Esophagus muscularis mucosa (tissue), 4 donors: Measurements from ENCODE around the gene LYL1. TPM values are rescaled to one million over a fixed set of nuclear protein-coding genes. Genes with fewer than 3 reads are reported as not detected.

ENCODE experiments used
- DNase-seq: peaks from one replicate; pipeline ENCODE4 v3.0.0-alpha.2; 2017; ENCODE audit errors: extremely low spot score
- H3K27ac ChIP-seq, 4 donors: fragments of 200-600 bp; sonication (generic); replicated peaks in 1 of 4; 1 replicate in 3 of 4; 2 replicates in 1 of 4; pipeline ENCODE4 v1.5.1; 2016 to 2019; ENCODE audit warnings: mild to moderate bottlenecking in 1 of 4
- H3K27me3 ChIP-seq, 4 donors: fragments of 200-600 bp; sonication (generic); one replicate each; pipeline versions ENCODE4 v1.5.1 to v1.6.0; 2016 to 2019
- H3K36me3 ChIP-seq, 4 donors: fragments of 200-600 bp; sonication (generic); one replicate each; pipeline ENCODE4 v1.5.1; 2016 to 2019
- H3K4me1 ChIP-seq, 4 donors: fragments of 200-600 bp; sonication (generic); one replicate each; pipeline ENCODE4 v1.5.1; 2016 to 2019
- H3K4me3 ChIP-seq, 4 donors: fragments of 200-600 bp; sonication (generic); 1 replicate in 2 of 4; 2 replicates in 2 of 4; pipeline ENCODE4 v1.5.1; 2016 to 2019; ENCODE audit warnings: mild to moderate bottlenecking in 4 of 4, moderate library complexity in 1 of 4
- H3K9me3 ChIP-seq, 4 donors: fragments of 200-600 bp; sonication (generic); 1 replicate in 3 of 4; 2 replicates in 1 of 4; pipeline ENCODE4 v1.5.1; 2016 to 2019
- EP300 ChIP-seq: sonication (generic); formaldehyde crosslinking; IDR thresholded peaks from one replicate; pipeline ENCODE4 v1.6.1; 2017; ENCODE audit warnings: antibody characterized with exemption
- POLR2A ChIP-seq: fragments of 450-650 bp; IDR thresholded peaks from one replicate; pipeline ENCODE4 v1.6.1; 2017; ENCODE audit warnings: antibody characterized with exemption, moderate library complexity, mild to moderate bottlenecking, low read depth
- POLR2AphosphoS5 ChIP-seq, 2 donors: sonication (generic); formaldehyde crosslinking; IDR thresholded peaks; one replicate each; pipeline ENCODE4 v1.6.1; 2017; ENCODE audit warnings: antibody characterized with exemption in 2 of 2
- WGBS: methylation state at CpG from one replicate; pipeline ENCODE4 v1.1.5; 2018; 5-methylcytosine and 5-hydroxymethylcytosine counted together
- intact Hi-C: fragments of 100-400 bp; cut with DNase I; formaldehyde crosslinking; loops from one replicate; pipeline ENCODE4 v1.15.1; 2023
- total RNA-seq, 4 donors: library from RNA; depleted of rRNA; stranded (reverse); fragments of >200 nt; gene quantifications; one replicate each; pipeline versions ENCODE4 v1.1.0 to v1.2.1, GENCODE V29; 2016
- TF ChIP-seq, protein P1 (sequence below), 3 experiments: fragments of 200-600 bp in 2 of 3; fragments of 450-650 bp in 1 of 3; sonication (generic) in 2 of 3; IDR thresholded peaks; one replicate each; pipeline ENCODE4 v1.5.1; 2017 to 2019; ENCODE audit warnings: antibody characterized with exemption in 3 of 3, mild to moderate bottlenecking in 2 of 3, moderate library complexity in 1 of 3

LYL1 gene
- total RNA-seq, 4 donors from 2014 or later: 11.9 to 20.2 (median 17.0) TPM

DNA sequence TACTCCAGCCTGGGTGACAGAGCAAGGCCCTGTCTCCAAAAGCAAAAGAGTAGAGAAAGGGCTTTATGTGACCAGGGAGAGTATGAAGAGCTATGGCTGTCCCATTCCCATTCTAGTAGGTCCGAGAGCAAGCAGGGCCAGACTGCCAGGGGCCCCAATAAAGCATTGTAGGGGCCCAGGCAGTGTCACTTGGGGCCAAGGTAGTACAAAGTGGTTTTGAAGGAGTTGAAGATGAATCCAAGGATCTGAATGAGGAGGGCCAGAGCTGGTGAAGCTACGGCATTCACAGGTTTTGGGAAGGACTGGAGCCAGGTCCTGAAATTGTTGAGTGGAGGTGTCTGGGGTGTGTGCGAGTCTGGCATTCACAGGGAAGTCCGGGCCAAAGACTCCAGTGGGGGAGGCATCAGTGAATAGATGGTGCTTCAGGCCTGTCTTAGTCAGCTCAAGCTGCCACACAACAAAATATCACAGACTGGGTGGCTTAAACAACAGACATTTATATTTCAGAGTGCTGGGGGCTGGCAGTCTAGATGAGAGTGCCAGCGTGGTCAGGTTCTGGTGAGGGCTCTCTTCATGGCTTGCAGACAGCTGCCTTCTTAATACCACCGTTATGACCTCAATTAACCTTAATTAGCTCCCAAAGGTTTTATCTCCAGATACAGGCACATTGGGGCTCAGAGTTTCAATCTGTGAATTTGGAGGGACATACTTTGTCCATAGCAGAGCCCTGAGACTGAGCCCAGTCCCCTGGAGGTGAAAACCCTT is 25.3 kb upstream of the LYL1 start:
- no peaks in the 10 kb centered on the region for H3K27me3 ChIP-seq
- peaks cover 0 to 14% (median 6%) of the 10 kb centered on the region in 4 donors for H3K36me3 ChIP-seq
- peaks cover 0 to 14% (median 3%) of the 10 kb centered on the region in 4 donors for H3K4me1 ChIP-seq
- H3K9me3 ChIP-seq: no peaks in the 10 kb centered on the region
- intact Hi-C loops: no loop called here
- WGBS: 83% methylated on average over 6 of the region's 6 CpGs
- TF ChIP-seq EP300: no peak
- TF ChIP-seq, protein P1, sequence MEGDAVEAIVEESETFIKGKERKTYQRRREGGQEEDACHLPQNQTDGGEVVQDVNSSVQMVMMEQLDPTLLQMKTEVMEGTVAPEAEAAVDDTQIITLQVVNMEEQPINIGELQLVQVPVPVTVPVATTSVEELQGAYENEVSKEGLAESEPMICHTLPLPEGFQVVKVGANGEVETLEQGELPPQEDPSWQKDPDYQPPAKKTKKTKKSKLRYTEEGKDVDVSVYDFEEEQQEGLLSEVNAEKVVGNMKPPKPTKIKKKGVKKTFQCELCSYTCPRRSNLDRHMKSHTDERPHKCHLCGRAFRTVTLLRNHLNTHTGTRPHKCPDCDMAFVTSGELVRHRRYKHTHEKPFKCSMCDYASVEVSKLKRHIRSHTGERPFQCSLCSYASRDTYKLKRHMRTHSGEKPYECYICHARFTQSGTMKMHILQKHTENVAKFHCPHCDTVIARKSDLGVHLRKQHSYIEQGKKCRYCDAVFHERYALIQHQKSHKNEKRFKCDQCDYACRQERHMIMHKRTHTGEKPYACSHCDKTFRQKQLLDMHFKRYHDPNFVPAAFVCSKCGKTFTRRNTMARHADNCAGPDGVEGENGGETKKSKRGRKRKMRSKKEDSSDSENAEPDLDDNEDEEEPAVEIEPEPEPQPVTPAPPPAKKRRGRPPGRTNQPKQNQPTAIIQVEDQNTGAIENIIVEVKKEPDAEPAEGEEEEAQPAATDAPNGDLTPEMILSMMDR (IDR thresholded peaks at IDR 0.05): no peak
- TF ChIP-seq POLR2A: no peak
- TF ChIP-seq POLR2AphosphoS5 (IDR thresholded peaks at IDR 0.05): no peak
- H3K27ac ChIP-seq: no peak overlapping the region
- no peak overlapping the region for H3K4me3 ChIP-seq
- no peak for DNase-seq

DNA sequence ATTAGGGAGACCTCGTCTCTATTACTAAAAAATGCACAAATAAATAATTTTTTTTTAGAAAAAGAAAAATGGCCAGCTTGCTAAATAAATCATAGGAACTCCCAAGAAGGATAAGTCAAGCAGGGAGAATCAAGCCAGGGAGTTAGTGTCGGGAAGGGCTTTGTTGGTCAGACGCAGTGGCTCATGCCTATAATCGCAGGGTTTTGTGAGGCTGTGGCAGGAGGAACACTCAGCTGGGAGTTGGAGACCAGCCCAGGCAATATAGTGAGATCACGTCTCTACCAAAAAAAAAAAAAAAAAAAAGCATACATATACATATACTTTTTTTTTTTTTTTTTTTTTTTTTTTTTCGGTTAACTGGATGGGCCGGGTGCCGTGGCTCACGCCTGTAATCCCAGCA is 24.4 kb upstream of the LYL1 start:
- Histone ChIP-seq H3K9me3 (no peaks in the 10 kb centered on the region), H3K4me1 (peaks cover 0 to 10% (median 2%) of the 10 kb centered on the region in 4 donors), H3K27me3 (no peaks in the 10 kb centered on the region), H3K36me3 (peaks cover 0 to 14% (median 6%) of the 10 kb centered on the region in 4 donors), H3K4me3 (no peak overlapping the region), H3K27ac (no peak overlapping the region)
- DNase-seq: no peak
- intact Hi-C loops: no loop called here
- WGBS: 86% methylated on average over 8 of the region's 9 CpGs
- no peak for TF ChIP-seq POLR2AphosphoS5 (IDR thresholded peaks at IDR 0.05)
- no peak for TF ChIP-seq POLR2A
- TF ChIP-seq, protein P1 (IDR thresholded peaks at IDR 0.05): no peak
- TF ChIP-seq EP300: no peak

DNA sequence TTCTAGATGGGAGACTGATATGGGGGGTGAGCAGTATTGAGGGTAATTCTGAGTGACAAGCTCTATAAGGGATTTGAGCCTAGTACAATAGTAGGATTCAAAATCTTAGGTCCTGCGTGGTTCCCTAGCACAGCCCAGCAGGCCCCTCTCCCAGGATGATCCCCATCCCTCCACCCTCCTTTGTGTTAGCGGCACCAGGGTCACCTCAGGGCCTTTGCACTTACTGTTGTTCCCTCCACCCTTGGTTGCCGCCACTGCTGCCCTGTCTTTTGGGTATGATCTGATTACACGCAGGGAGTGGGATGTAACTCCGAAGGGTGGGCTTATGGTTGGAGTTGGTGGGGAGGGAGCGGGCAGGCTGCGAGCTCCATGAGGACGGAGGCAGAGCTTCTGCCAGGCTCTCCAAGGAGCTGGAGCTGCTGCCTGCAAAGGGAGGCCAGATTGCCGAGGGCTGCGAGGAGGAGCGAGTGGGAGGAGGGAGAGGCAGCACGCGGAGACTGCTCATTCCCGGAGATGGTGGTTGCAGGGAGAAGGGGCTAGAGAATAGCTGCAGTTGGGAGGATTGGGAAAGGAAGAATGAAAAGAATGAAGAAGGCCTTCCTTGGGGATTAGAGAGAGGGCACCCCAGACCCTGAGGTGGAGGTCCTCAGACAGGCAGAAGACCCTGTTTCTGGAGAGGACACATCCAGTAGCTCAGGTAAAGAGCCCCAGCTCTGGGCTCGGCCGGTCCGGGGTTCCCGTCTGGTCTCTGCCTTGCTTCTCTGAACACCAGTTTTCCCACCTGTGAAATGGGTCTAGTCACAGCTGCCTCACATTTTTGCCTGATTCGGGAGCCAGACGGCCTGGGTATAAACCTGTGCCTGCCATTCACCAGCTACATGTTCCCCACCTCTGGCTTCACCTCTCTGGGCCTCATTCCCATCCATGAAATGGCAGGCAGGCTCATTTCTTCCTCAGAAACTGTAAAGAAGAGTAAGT is 20.6 kb upstream of the LYL1 start:
- DNase-seq: no peak
- Histone ChIP-seq H3K27ac (no peak overlapping the region), H3K36me3 (peaks cover 0 to 20% (median 8%) of the 10 kb centered on the region in 4 donors), H3K9me3 (no peaks in the 10 kb centered on the region), H3K4me1 (peaks cover 20 to 42% (median 31%) of the 10 kb centered on the region in 4 donors), H3K4me3 (no peak overlapping the region), H3K27me3 (no peaks in the 10 kb centered on the region)
- WGBS: 90% methylated on average over 20 of the region's 20 CpGs
- TF ChIP-seq, protein P1 (IDR thresholded peaks at IDR 0.05): no peak
- intact Hi-C loops: no loop called here

DNA sequence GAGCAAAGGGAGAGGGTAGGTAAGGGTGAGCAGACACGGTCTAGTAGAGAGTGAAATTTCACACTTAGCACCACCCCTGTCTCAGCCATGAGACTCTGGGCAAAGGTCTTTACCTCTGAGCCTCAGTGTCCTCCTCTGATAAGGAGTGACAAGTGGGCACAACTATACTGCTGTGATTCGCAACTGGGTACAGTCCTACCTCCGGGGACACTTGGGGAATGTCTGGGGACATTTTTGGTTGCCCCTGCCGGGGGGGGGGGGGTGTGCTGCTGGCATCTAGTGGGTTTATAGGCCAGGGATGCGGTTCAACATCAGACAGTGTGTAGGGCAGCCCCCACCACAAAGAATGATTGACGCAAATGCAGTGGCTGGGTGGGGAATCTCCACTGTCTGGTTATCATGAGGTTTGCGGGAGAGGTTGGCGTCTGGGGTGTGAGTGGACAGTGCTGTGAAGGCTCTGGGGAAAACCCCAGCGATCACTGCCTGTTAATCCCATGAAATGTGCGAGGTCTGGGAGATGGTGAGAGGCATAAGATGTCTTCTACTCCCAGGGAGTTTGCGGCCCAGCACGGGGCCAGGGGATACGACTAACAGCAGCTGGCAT is 19.7 kb upstream of the LYL1 start:
- Histone ChIP-seq H3K4me1 (peaks cover 23 to 41% (median 36%) of the 10 kb centered on the region in 4 donors), H3K4me3 (no peak overlapping the region), H3K36me3 (peaks cover 0 to 20% (median 8%) of the 10 kb centered on the region in 4 donors), H3K9me3 (no peaks in the 10 kb centered on the region), H3K27ac (no peak overlapping the region), H3K27me3 (no peaks in the 10 kb centered on the region)
- TF ChIP-seq POLR2A (no peak), EP300 (no peak), POLR2AphosphoS5 (IDR thresholded peaks at IDR 0.05) (no peak)
- TF ChIP-seq, protein P1 (IDR thresholded peaks at IDR 0.05): no peak
- intact Hi-C loops: no loop called here
- WGBS: 93% methylated on average over 13 of the region's 13 CpGs
- DNase-seq: no peak
